ENCODE results near the gene ATRNL1.

- no peak for TF ChIP-seq YY1 (IDR thresholded peaks at IDR 0.05; ENCODE audit: insufficient read depth, insufficient read length)
- TF ChIP-seq SUZ12 (IDR thresholded peaks at IDR 0.05; ENCODE audit: extremely low read depth, insufficient read depth, insufficient read length), result no peak
Measured at GRCh38 chr10:115136616-115137015, 43.5 kb downstream of the ATRNL1 start.

Measured in NT2/D1 (cell line).